H9 (cell line): ENCODE measurements around the gene APP. TPM values are rescaled to one million over a fixed set of nuclear protein-coding genes. Genes with fewer than 3 reads are reported as not detected.

Experiments
- DNase-seq: peaks from one replicate; pipeline ENCODE4 v3.0.0-alpha.2; 2017
- H2AFZ ChIP-seq: one replicate; pipeline ENCODE4 v1.6.1; 2013; ENCODE audit warnings: mild to moderate bottlenecking, low read length, control low read depth, moderate library complexity
- H2AK5ac ChIP-seq: 2 replicates; pipeline ENCODE4 v1.6.1; 2013; ENCODE audit warnings: low read length, control low read depth, mixed read lengths; ENCODE audit not compliant: insufficient read length
- H2BK120ac ChIP-seq: one replicate; pipeline ENCODE4 v1.6.1; 2013; ENCODE audit warnings: low read depth, mild to moderate bottlenecking, low read length, control low read depth, inconsistent platforms; ENCODE audit not compliant: poor library complexity, severe bottlenecking
- H2BK12ac ChIP-seq: 2 replicates; pipeline ENCODE4 v1.6.1; 2013; ENCODE audit warnings: low read length, control low read depth, mixed read lengths, low read depth; ENCODE audit not compliant: insufficient read length
- H2BK15ac ChIP-seq: 2 replicates; pipeline ENCODE4 v1.6.1; 2013; ENCODE audit warnings: low read depth, low read length, control low read depth
- H2BK20ac ChIP-seq: one replicate; pipeline ENCODE4 v1.6.1; 2013; ENCODE audit warnings: low read depth, mild to moderate bottlenecking, low read length, control low read depth, inconsistent platforms; ENCODE audit not compliant: poor library complexity, severe bottlenecking
- H2BK5ac ChIP-seq: 2 replicates; pipeline ENCODE4 v1.6.1; 2013; ENCODE audit warnings: low read length, control low read depth, mixed read lengths; ENCODE audit not compliant: insufficient read length
- H3K14ac ChIP-seq: 2 replicates; pipeline ENCODE4 v1.6.1; 2013; ENCODE audit warnings: low read length, control low read depth; ENCODE audit not compliant: insufficient read depth
- H3K18ac ChIP-seq: 2 replicates; pipeline ENCODE4 v1.6.1; 2013; ENCODE audit warnings: low read depth, mild to moderate bottlenecking, mixed read lengths, low read length, control low read depth; ENCODE audit not compliant: insufficient read length
- H3K23ac ChIP-seq: 2 replicates; pipeline ENCODE4 v1.6.1; 2013; ENCODE audit warnings: low read length, control low read depth, mixed read lengths, low read depth; ENCODE audit not compliant: insufficient read length
- H3K23me2 ChIP-seq: 2 replicates; pipeline ENCODE4 v1.6.1; 2013; ENCODE audit warnings: low read depth, mild to moderate bottlenecking, mixed read lengths, low read length, control low read depth; ENCODE audit not compliant: insufficient read length, poor library complexity, severe bottlenecking
- H3K27ac ChIP-seq: 2 replicates; pipeline ENCODE4 v1.5.1; 2013; ENCODE audit warnings: low read length, control low read depth, mixed read lengths, low read depth; ENCODE audit not compliant: insufficient read length
- H3K27me3 ChIP-seq: 2 replicates; pipeline ENCODE4 v1.6.1; 2013; ENCODE audit warnings: low read length, control low read depth, inconsistent platforms; ENCODE audit not compliant: insufficient read depth
- H3K4ac ChIP-seq: 2 replicates; pipeline ENCODE4 v1.6.1; 2013; ENCODE audit warnings: low read depth, mild to moderate bottlenecking, control low read depth, inconsistent platforms, low read length, moderate library complexity
- H3K4me1 ChIP-seq: 2 replicates; pipeline ENCODE4 v1.6.1; 2013; ENCODE audit warnings: low read length, control low read depth, inconsistent platforms; ENCODE audit not compliant: insufficient read depth
- H3K4me2 ChIP-seq: 2 replicates; pipeline ENCODE4 v1.6.1; 2013; ENCODE audit warnings: low read length, control low read depth, mixed read lengths; ENCODE audit not compliant: insufficient read length, insufficient read depth
- H3K56ac ChIP-seq: 2 replicates; pipeline ENCODE4 v1.6.1; 2013; ENCODE audit warnings: low read depth, mild to moderate bottlenecking, mixed read lengths, low read length, control low read depth; ENCODE audit not compliant: insufficient read length
- H3K79me1 ChIP-seq: 2 replicates; pipeline ENCODE4 v1.6.1; 2013; ENCODE audit warnings: low read depth, mild to moderate bottlenecking, moderate library complexity, low read length, control low read depth, inconsistent platforms; ENCODE audit not compliant: insufficient read depth, poor library complexity, severe bottlenecking
- H3K79me2 ChIP-seq: 2 replicates; pipeline ENCODE4 v1.6.1; 2013; ENCODE audit warnings: low read length, control low read depth, inconsistent platforms; ENCODE audit not compliant: insufficient read depth
- H3K9ac ChIP-seq: 2 replicates; pipeline ENCODE4 v1.6.1; 2013; ENCODE audit warnings: low read length, control low read depth, mixed read lengths; ENCODE audit not compliant: insufficient read length; ENCODE audit errors: extremely low read depth
- H3K9me3 ChIP-seq: one replicate; pipeline ENCODE4 v1.6.1; 2013; ENCODE audit warnings: low read depth, low read length, inconsistent platforms; ENCODE audit not compliant: control insufficient read depth
- H3T11ph ChIP-seq: one replicate; pipeline ENCODE4 v1.6.1; 2013; ENCODE audit warnings: mild to moderate bottlenecking, low read length, control low read depth, inconsistent platforms
- H4K20me1 ChIP-seq: one replicate; pipeline ENCODE4 v1.6.1; 2013; ENCODE audit not compliant: control insufficient read depth, insufficient read length, insufficient read depth
- H4K5ac ChIP-seq: 2 replicates; pipeline ENCODE4 v1.6.1; 2013; ENCODE audit warnings: low read depth, mild to moderate bottlenecking, mixed read lengths, low read length, control low read depth; ENCODE audit not compliant: insufficient read length
- H4K8ac ChIP-seq: replicated peaks from 2 replicates; pipeline ENCODE4 v1.6.1; 2013; ENCODE audit warnings: low read length, control low read depth, mixed read lengths, low read depth; ENCODE audit not compliant: insufficient read length
- H4K91ac ChIP-seq: 2 replicates; pipeline ENCODE4 v1.6.1; 2013; ENCODE audit warnings: low read depth, mild to moderate bottlenecking, moderate library complexity, mixed read lengths, low read length, control low read depth; ENCODE audit not compliant: insufficient read length
- H3K27ac Mint-ChIP-seq, 3 experiments: 2 replicates in 2 of 3; 3 replicates in 1 of 3; pipeline ENCODE4 v1.8.0; 2020 to 2021; ENCODE audit warnings: mixed read lengths in 3 of 3, mild to moderate bottlenecking in 1 of 3, moderate library complexity in 1 of 3
- H3K27me3 Mint-ChIP-seq: 2 replicates; pipeline ENCODE4 v1.8.0; 2021; ENCODE audit warnings: low read depth, mild to moderate bottlenecking, moderate library complexity, mixed read lengths
- H3K36me3 Mint-ChIP-seq, 3 experiments: 2 replicates in 2 of 3; 3 replicates in 1 of 3; pipeline ENCODE4 v1.8.0; 2020 to 2021; ENCODE audit warnings: low read depth in 3 of 3, mixed read lengths in 3 of 3; ENCODE audit not compliant: insufficient read depth in 1 of 3
- H3K4me1 Mint-ChIP-seq, 2 experiments: 2 replicates each; pipeline ENCODE4 v1.8.0; 2020; ENCODE audit warnings: mixed read lengths in 2 of 2
- H3K4me3 Mint-ChIP-seq, 2 experiments: 2 replicates in 1 of 2; 3 replicates in 1 of 2; pipeline ENCODE4 v1.8.0; 2020 to 2021; ENCODE audit warnings: mild to moderate bottlenecking in 2 of 2, mixed read lengths in 2 of 2, moderate library complexity in 1 of 2
- H3K9me3 Mint-ChIP-seq, 2 experiments: 2 replicates in 1 of 2; 3 replicates in 1 of 2; pipeline ENCODE4 v1.8.0; 2020; ENCODE audit warnings: mild to moderate bottlenecking in 2 of 2, mixed read lengths in 2 of 2, moderate library complexity in 1 of 2
- WGBS: extraction: QIAGEN DNeasy Blood & Tissue Kit; methylation state at CpG from one replicate; pipeline ENCODE4 v1.1.7; 2013; ENCODE audit warnings: missing lambda C conversion rate, low lambda C conversion rate, mixed read lengths; ENCODE audit not compliant: insufficient read length; ENCODE audit errors: extremely low coverage; 5-methylcytosine and 5-hydroxymethylcytosine counted together
- total RNA-seq: library from RNA; stranded (reverse); gene quantifications from 2 replicates; pipeline ENCODE4 v1.2.1, GENCODE V29; 2021
- TF ChIP-seq, protein P1 (sequence below): fragments of 200-600 bp; sonication (generic); conservative IDR thresholded peaks from 3 replicates; pipeline ENCODE4 v1.8.0; 2021; ENCODE audit warnings: antibody characterized with exemption, mild to moderate bottlenecking

APP gene
- total RNA-seq, 1 experiment from 2014 or later: 380 TPM

DNA sequence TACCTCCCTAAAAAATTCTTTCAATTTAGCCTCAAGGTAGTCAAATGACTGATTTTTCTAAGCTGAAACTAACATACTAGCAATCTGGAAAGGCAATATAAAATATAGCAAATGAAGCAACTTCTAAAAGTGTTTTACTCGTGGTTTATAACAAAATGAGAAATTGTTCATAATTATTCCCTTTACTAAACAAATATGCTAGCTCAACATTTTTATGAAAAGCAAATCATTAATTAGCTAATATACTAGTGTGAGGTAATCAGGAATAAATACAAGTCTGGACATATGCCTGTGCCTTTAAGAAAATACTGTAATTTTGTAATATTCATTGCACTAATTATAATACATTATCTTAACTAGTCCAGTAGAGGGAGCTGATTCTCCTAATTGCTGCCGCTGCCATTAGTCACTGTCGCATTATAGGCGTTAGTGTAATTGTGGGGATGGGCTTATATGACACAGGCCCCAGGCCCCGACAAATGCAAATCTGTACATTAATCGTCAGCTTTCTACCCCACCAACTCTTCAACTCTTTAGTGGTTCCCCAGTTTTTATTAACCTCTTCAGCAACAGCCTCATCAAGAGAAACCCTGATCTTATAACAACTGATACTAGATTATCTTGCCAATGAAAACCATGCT is 274.9 kb downstream of the APP start:
- Histone ChIP-seq H3K23me2 (no peaks in the 10 kb centered on the region), H2BK5ac (no peak overlapping the region), H2BK20ac (no peak overlapping the region), H3K79me2 (no peaks in the 10 kb centered on the region), H3K27me3 (no peaks in the 10 kb centered on the region), H2BK15ac (no peak overlapping the region), H3T11ph (no peak overlapping the region), H3K27ac (no peak overlapping the region), H2AFZ (no peak overlapping the region), H3K18ac (no peak overlapping the region), H4K5ac (no peak overlapping the region), H3K4me1 (no peaks in the 10 kb centered on the region; the same call in 1 of the 2 replicates), H4K20me1 (no peaks in the 10 kb centered on the region), H3K9ac (no peak overlapping the region), H4K91ac (no peak overlapping the region), H3K4ac (no peak overlapping the region), H3K23ac (no peak overlapping the region), H4K8ac (no peak overlapping the region), H3K9me3 (no peaks in the 10 kb centered on the region), H3K14ac (no peak overlapping the region), H2BK12ac (no peak overlapping the region), H3K79me1 (no peaks in the 10 kb centered on the region), H3K56ac (no peak overlapping the region), H3K4me2 (no peak overlapping the region), H2BK120ac (no peak overlapping the region), H2AK5ac (no peak overlapping the region)
- Mint-ChIP-seq H3K4me1 (peaks cover 0 to 3% of the 10 kb centered on the region in 2 experiments; a peak in 1 of 4 replicates), H3K9me3 (no peaks in the 10 kb centered on the region; a peak in 2 of 5 replicates), H3K27ac (no peak overlapping the region), H3K36me3 (peaks cover 42 to 67% (median 44%) of the 10 kb centered on the region in 3 experiments), H3K4me3 (no peak overlapping the region), H3K27me3 (no peaks in the 10 kb centered on the region)
- no peak for DNase-seq
- TF ChIP-seq, protein P1, sequence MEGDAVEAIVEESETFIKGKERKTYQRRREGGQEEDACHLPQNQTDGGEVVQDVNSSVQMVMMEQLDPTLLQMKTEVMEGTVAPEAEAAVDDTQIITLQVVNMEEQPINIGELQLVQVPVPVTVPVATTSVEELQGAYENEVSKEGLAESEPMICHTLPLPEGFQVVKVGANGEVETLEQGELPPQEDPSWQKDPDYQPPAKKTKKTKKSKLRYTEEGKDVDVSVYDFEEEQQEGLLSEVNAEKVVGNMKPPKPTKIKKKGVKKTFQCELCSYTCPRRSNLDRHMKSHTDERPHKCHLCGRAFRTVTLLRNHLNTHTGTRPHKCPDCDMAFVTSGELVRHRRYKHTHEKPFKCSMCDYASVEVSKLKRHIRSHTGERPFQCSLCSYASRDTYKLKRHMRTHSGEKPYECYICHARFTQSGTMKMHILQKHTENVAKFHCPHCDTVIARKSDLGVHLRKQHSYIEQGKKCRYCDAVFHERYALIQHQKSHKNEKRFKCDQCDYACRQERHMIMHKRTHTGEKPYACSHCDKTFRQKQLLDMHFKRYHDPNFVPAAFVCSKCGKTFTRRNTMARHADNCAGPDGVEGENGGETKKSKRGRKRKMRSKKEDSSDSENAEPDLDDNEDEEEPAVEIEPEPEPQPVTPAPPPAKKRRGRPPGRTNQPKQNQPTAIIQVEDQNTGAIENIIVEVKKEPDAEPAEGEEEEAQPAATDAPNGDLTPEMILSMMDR: peak; percentile 71
- no CpG with 5 or more reads among the region's 6 CpGs for WGBS
